NCI-H1417 treated with DMSO at 0.1 percent for 48 hours (cell line): ENCODE measurements around the gene ITGB8.

Experiments used
- DNase-seq: peaks from one replicate; lab custom pipeline; 2025; lab: John Stamatoyannopoulos, UW

Gene ITGB8

GRCh38 chr7:20464891-20465290, 134.2 kb downstream of the ITGB8 start:
- DNase-seq, result no peak
